Measurements from ENCODE around the gene RPS5. TPM values are rescaled to one million over a fixed set of nuclear protein-coding genes. Genes with fewer than 3 reads are reported as not detected.

Gene RPS5
- total and polyA plus RNA-seq, 4 donors = 927 to 1,802 (median 1,090) TPM

DNA sequence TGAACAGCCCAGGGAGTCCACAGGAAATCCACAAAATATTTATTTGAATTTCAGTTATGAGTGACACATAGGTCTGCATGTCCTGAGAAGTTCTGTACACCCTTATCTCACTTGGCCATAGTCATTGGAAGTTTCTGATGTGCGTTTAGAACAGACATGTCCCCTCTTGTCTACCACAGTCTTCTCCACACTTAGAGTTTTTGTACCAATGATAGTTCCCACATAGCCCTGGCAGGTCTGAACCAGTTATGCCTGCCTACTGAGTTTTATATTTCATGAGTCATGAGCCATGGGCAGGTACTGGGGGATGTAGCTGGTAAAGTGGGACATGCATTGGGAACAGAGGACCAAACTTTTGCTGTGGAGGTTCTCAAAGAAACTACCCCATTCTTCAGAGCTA lies 41.5 kb downstream of the RPS5 start:
- TF ChIP-seq, protein P1, sequence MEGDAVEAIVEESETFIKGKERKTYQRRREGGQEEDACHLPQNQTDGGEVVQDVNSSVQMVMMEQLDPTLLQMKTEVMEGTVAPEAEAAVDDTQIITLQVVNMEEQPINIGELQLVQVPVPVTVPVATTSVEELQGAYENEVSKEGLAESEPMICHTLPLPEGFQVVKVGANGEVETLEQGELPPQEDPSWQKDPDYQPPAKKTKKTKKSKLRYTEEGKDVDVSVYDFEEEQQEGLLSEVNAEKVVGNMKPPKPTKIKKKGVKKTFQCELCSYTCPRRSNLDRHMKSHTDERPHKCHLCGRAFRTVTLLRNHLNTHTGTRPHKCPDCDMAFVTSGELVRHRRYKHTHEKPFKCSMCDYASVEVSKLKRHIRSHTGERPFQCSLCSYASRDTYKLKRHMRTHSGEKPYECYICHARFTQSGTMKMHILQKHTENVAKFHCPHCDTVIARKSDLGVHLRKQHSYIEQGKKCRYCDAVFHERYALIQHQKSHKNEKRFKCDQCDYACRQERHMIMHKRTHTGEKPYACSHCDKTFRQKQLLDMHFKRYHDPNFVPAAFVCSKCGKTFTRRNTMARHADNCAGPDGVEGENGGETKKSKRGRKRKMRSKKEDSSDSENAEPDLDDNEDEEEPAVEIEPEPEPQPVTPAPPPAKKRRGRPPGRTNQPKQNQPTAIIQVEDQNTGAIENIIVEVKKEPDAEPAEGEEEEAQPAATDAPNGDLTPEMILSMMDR (IDR thresholded peaks at IDR 0.05; ENCODE audit: control extremely low read depth, extremely low read depth) = no peak
- Histone ChIP-seq H3K4me3 (no peak overlapping the region), H3K4me1 (ENCODE audit: control insufficient read depth in 5 of 5, insufficient read depth in 5 of 5, low read length in 5 of 5) (no peaks in the 10 kb centered on the region), H3K27me3 (ENCODE audit: control insufficient read depth in 3 of 3, insufficient read depth in 3 of 3, low read length in 2 of 3) (no peaks in the 10 kb centered on the region), H3K9ac (ENCODE audit: insufficient read depth in 1 of 2, low read length in 2 of 2) (no peak overlapping the region), H3K36me3 (ENCODE audit: control insufficient read depth in 4 of 4, insufficient read depth in 4 of 4, low read length in 4 of 4) (peaks cover under 1 to 45% (median 21%) of the 10 kb centered on the region in 4 donors), H3K27ac (ENCODE audit: low read depth in 1 of 2, low read length in 1 of 2) (no peak overlapping the region), H3K9me3 (ENCODE audit: control insufficient read depth in 4 of 4, insufficient read depth in 3 of 4, low read length in 3 of 4) (peaks cover 13 to 57% (median 43%) of the 10 kb centered on the region in 4 donors)
- ATAC-seq (ENCODE audit: insufficient read depth, low FRiP score) = no peak
- no peak for DNase-seq
- WGBS, 2 donors = 76 to 95% methylated on average over 1 of the region's 1 CpG

DNA sequence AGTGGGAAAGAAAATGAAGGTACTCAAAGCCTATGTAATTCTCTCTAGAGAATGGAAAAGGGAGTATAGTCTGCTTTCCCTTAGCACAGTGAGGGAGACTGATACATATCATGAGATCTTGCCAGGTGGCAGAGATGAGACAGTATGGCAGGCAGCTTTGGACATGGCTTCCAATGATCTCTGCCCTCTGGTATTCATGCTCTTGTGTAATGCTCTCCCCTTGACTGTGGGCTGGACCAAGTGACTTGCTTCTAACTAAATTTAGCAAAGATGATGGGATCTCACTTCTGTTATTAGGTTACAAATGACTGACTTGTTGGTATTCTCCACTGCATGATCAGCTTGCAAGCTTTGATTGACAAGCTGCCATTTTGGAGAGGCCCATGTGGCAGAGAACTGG lies 42.7 kb downstream of the RPS5 start:
- H3K4me1 ChIP-seq (ENCODE audit: control insufficient read depth in 5 of 5, insufficient read depth in 5 of 5, low read length in 5 of 5) = no peaks in the 10 kb centered on the region
- DNase-seq = no peak
- H3K27ac ChIP-seq (ENCODE audit: low read depth in 1 of 2, low read length in 1 of 2) = no peak overlapping the region
- H3K9me3 ChIP-seq (ENCODE audit: control insufficient read depth in 4 of 4, insufficient read depth in 3 of 4, low read length in 3 of 4) = peaks cover 24 to 68% (median 52%) of the 10 kb centered on the region in 4 donors
- no peaks in the 10 kb centered on the region for H3K27me3 ChIP-seq (ENCODE audit: control insufficient read depth in 3 of 3, insufficient read depth in 3 of 3, low read length in 2 of 3)
- H3K4me3 ChIP-seq = no peak overlapping the region
- no peak overlapping the region for H3K9ac ChIP-seq (ENCODE audit: insufficient read depth in 1 of 2, low read length in 2 of 2)
- peaks cover 12 to 57% (median 32%) of the 10 kb centered on the region in 4 donors for H3K36me3 ChIP-seq (ENCODE audit: control insufficient read depth in 4 of 4, insufficient read depth in 4 of 4, low read length in 4 of 4)
- ATAC-seq (ENCODE audit: insufficient read depth, low FRiP score) = no peak
- TF ChIP-seq, protein P1 (IDR thresholded peaks at IDR 0.05; ENCODE audit: control extremely low read depth, extremely low read depth) = no peak

DNA sequence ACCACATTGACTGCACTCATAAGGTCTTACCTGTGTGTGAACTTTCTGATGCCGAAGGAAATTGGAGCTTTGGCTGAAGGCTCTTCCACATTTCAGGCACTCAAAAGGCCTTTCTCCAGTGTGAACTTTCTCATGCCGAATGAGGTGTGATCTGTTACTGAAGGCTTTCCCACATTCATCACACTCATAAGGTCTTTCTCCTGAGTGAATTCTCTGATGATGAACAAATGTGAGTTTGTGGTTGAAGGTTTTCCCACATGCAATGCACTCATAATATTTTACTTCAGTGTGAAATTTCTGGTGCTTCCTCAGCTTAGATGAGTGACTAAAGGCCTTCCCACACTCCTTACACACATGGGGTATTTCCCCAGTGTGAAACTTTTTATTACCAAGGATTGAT lies 47.1 kb downstream of the RPS5 start:
- peaks cover 29 to 72% (median 52%) of the 10 kb centered on the region in 4 donors for H3K36me3 ChIP-seq (ENCODE audit: control insufficient read depth in 4 of 4, insufficient read depth in 4 of 4, low read length in 4 of 4)
- peaks cover 0 to 2% (median 0%) of the 10 kb centered on the region in 5 donors for H3K4me1 ChIP-seq (ENCODE audit: control insufficient read depth in 5 of 5, insufficient read depth in 5 of 5, low read length in 5 of 5)
- no peak overlapping the region for H3K4me3 ChIP-seq
- peaks cover 25 to 84% (median 63%) of the 10 kb centered on the region in 4 donors for H3K9me3 ChIP-seq (ENCODE audit: control insufficient read depth in 4 of 4, insufficient read depth in 3 of 4, low read length in 3 of 4)
- no peaks in the 10 kb centered on the region for H3K27me3 ChIP-seq (ENCODE audit: control insufficient read depth in 3 of 3, insufficient read depth in 3 of 3, low read length in 2 of 3)
- no peak overlapping the region for H3K9ac ChIP-seq (ENCODE audit: insufficient read depth in 1 of 2, low read length in 2 of 2)
- TF ChIP-seq, protein P1 (IDR thresholded peaks at IDR 0.05; ENCODE audit: control extremely low read depth, extremely low read depth) = no peak
- 99% methylated on average over 2 of the region's 2 CpGs for WGBS, 2 donors
- DNase-seq (no peak), ATAC-seq (ENCODE audit: insufficient read depth, low FRiP score) (no peak)
- no peak overlapping the region for H3K27ac ChIP-seq (ENCODE audit: low read depth in 1 of 2, low read length in 1 of 2)
